ENCODE results near the gene SC5D.

The SC5D gene

GRCh38 chr11:121250843-121251242 lies 41.7 kb upstream of the SC5D start:
- TF ChIP-seq CTCF (IDR thresholded peaks at IDR 0.05; ENCODE audit: insufficient read depth, missing control alignments) = no peak
- no peak for DNase-seq (ENCODE audit: insufficient read length, low spot score)
- FAIRE-seq = no peak

- no peak for FAIRE-seq
- DNase-seq (ENCODE audit: insufficient read length, low spot score) = no peak
- no peak for TF ChIP-seq CTCF (IDR thresholded peaks at IDR 0.05; ENCODE audit: insufficient read depth, missing control alignments)
Observed at GRCh38 chr11:121253951-121254350, 38.6 kb upstream of the SC5D start.

- FAIRE-seq (no peak), DNase-seq (ENCODE audit: insufficient read length, low spot score) (no peak)
- no peak for TF ChIP-seq CTCF (IDR thresholded peaks at IDR 0.05; ENCODE audit: insufficient read depth, missing control alignments)
Observed at GRCh38 chr11:121254756-121255155, 37.8 kb upstream of the SC5D start.

- no peak for TF ChIP-seq CTCF (IDR thresholded peaks at IDR 0.05; ENCODE audit: insufficient read depth, missing control alignments)
- FAIRE-seq = no peak
- DNase-seq (ENCODE audit: insufficient read length, low spot score) = no peak
Observed at GRCh38 chr11:121255473-121256125, 37.0 kb upstream of the SC5D start.

- DNase-seq (ENCODE audit: insufficient read length, low spot score) (no peak), FAIRE-seq (no peak)
- no peak for TF ChIP-seq CTCF (IDR thresholded peaks at IDR 0.05; ENCODE audit: insufficient read depth, missing control alignments)
Observed at GRCh38 chr11:121257289-121257688, 35.3 kb upstream of the SC5D start.

DNA sequence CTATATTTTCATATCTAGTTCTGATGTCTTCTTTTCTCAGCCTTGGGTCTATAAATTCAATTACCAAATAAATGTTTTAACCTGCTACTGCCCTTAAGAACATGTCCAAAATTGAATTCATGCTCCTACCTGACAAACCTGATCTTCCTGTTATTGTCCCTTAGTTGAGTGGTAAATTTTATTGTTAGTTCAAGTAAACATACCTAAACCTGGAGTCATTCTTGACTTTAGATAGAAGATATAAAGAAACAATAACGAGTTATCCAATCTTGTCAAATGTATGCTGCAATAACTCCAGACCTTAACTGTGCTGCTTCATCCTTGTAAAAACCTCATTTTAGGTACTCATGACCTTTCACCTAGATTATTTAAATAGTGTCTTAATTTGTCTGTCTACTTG lies 34.6 kb upstream of the SC5D start:
- no peak for DNase-seq (ENCODE audit: insufficient read length, low spot score)
- no peak for TF ChIP-seq CTCF (IDR thresholded peaks at IDR 0.05; ENCODE audit: insufficient read depth, missing control alignments)
- FAIRE-seq = no peak

- no peak for TF ChIP-seq CTCF (IDR thresholded peaks at IDR 0.05; ENCODE audit: insufficient read depth, missing control alignments)
- no peak for DNase-seq (ENCODE audit: insufficient read length, low spot score)
- no peak for FAIRE-seq
Observed at GRCh38 chr11:121265586-121265985, 27.0 kb upstream of the SC5D start.

Measured in D721Med (cell line).